Measurements from ENCODE around the gene CFH.
"Not testable (repeated sequence)": the region's sequence is repeated elsewhere in the genome, so short reads cannot be mapped to it uniquely, and the experiment has no call there.

CFH gene

DNA sequence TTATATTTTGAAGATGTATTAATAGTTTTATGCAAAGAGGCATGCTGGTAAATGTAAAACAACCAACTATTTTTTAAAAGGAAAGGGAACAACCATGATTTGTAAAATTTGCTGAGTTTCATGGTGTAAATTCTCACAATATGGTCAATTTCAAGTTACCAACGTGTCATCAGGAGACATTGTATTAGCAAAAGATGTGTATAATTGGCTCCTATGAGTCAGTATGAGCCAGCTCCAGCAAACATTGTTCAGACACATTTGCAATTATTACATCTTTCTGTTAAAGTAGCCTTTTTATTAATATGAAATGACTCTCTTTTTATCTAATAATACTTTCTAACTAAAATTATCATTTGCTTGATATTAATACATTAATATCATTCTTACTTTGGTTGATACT lies 15.3 kb downstream of the CFH start:
- DNase-seq (no peak), ATAC-seq (no peak)

DNA sequence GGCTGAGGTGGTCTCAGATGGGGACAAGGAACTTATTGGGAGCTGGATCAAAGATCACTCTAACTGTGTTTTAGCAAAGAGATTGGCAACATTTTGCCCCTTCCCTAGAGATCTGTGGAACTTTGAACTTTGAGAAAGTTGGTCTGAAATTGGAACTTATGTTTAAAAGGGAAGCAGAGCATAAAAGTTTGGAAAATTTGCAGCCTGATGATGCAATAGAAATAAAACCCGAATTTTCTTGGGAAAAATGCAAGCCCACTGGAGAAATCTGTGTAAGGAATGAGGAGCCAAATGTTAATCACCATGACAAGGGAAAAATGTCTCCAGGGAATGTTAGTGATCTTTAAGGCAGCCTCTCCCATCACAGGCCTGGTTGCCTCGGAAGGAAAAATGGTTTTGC lies 17.2 kb downstream of the CFH start:
- ATAC-seq, result no peak
- DNase-seq, result no peak

DNA sequence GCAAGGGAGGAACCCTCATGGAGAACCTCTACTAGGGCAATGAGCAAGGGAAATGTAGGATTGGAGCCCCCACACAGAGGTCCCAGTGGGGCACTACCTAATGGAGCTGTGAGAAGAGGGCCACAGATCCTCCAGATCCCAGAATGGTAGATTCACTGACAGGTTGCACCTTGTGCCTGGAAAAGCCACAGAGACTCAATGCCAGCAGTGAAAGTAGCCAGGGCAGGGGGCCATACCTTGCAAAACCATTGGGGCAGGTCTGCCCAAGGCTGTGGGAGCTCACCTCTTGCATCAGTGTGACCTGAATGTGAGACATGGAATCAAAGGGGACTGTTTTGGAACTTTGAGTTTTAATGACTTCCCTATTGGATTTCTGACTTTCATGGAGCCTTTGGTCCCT lies 17.9 kb downstream of the CFH start:
- ATAC-seq, result no peak
- DNase-seq, result no peak

DNA sequence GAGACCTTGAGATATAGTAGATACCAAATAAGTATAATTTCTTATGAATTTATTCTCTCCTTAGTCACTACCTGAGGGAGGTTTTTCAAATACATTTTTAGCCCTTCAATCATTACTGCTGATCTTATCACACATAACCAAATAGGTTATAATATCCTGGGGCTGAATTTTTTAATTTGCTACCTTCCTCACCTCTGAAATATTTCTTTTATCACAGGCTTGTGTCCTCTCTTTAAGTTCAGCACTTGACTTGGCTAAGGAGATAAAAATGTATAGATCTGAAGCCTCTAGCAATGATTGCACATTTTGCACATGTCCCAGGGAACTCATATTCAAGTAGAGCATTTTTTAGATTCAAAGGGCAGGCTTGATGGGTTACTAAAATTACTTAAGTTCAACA lies 23.1 kb downstream of the CFH start:
- no peak for DNase-seq
- ATAC-seq, result no peak

DNA sequence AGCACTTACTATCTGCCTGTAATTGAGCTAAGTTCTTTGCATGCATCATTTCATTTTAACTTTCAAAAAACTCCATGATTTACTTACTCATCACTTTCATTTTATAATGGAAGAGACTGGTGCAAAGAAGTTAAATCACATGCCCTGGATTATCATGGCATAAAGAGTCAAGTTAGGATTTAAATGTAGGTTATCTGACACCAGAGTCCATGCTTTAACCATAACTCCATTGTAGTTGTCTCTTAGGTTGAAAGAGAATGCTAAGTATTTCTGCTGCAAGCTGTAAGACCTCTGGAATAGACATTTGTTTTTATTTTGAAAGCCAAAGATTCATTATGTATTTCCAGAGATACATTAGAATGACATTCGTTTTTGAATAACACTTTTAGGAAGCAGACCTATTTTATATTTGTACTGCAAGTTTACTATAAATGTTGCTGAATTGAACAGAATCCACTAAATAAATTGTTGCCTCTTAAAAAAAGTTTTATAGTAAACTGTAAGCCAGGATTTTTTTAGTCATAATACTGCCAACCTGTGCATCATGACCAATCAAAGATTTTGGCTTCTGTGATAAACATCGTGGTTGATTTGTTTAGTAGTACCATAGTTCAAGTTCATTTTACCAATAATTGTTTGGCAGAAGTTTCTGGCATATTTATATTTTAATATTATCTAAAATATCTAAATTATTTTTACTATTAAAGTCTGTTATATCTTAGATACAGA lies 26.1 kb downstream of the CFH start:
- DNase-seq (no peak), ATAC-seq (no peak)

DNA sequence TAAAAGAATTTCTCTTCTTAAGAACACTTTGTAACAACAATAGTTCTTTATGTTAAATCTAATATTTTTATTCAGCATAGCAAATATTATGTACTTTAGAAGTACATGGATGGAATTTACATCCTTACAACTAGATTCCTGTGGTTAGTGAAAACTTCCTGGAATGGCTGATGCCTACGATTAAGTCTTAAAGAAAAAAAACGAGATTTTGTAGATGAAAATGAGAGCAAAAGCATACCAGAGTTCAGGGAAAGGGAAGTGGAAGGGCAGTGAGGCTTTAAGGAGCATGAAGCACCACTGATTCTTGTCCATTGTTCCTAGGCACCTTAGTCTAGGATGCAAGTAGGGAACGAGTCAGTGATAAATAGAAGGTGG lies 26.7 kb downstream of the CFH start:
- DNase-seq (no peak), ATAC-seq (no peak)

DNA sequence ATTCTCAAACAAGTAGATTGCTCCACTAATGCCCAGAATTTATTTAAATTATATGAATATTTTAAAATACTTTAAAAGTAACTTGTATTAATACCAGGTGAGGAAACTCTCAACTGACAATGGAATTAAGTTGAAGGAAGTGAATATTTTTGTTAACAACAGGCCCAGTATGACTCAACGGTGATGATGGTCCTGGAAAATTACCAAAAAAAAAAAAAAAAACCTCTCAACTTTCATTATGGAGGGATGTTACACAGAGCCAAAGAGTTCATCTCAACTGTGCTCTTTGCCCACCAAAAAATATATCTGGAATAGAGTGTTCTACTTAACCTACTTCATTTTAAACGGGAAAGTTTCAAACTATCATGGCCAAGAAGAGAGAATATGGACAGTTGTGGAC lies 28.3 kb downstream of the CFH start:
- no peak for ATAC-seq
- DNase-seq, result no peak

DNA sequence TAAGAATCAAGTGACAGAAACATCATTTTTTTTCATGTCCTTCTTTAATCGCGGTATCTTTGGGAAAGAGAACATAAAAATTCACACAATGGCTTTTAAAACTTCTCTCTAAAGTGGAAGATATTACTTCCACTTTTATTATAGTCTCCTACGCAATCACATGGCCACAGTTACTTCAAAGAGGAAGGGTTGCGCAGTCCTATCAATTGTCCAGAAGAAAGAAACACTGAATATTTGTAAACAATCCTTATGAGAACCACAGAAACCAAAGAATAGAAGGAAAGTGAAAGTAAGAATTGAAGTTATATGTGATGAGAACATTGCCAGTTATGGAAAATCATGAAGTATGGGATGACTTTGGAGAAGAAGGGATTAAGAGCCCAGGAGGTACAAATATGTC lies 32.6 kb downstream of the CFH start:
- ATAC-seq, result no peak
- no peak for DNase-seq

DNA sequence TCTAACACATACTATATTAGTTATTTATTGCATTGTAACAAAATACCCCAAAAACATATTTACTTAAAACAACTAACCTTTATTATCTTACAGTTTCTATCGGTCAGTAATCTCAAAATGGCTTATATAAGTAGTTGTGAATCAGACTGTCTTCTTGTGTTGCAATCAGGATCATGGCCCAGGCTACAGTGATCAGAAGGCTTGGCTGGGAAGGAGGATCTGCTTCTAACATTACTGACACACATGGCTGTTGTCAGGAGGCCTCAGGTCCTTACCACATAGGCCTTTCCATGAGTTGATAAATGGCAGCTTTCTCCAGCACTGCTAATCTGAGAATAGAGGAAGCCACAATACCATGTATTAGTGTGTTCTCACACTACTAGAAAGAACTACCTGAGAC lies 33.7 kb downstream of the CFH start:
- no peak for ATAC-seq

DNA sequence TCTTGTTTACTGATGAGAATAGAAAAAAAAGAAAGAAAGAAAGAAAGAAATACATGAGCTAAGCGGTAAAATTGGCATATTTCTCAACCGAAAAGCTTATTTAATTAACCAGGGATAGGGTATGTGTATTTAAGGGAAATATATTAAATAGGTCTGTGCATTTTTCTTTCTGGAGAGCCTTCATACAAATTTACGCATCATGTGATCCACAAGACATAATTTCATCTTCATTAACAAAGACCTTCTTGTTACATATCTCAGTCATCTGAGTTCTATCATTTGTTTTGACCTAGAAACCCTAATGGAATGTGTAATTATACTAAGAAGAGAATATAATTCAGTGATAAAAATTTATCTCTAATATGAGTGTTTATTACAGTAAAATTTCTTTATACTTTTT lies 37.2 kb downstream of the CFH start:
- ATAC-seq (no peak), DNase-seq (no peak)

More for the DNA sequence above, 33.7 kb downstream of the CFH start:
- no peak for DNase-seq

DNA sequence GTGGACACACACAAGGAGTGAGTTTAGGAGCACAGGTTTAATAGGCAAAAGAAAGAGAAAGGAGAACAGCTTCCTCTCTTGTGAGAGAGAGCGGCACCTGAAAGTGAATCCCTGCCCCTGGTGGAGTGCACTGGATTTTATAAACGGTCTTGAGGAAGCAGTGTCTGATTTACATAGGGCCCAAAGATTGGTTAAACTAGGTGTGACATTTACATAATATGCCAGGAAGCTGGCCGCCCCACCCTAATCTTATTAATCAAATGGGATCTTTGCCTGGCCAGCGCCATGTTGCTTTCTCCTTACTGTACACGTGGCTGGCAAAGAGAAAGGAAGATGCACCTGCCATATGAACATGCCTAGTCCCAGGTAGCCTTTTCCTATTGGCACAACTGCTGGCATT lies 38.7 kb downstream of the CFH start:
- DNase-seq (no peak), ATAC-seq (no peak)

DNA sequence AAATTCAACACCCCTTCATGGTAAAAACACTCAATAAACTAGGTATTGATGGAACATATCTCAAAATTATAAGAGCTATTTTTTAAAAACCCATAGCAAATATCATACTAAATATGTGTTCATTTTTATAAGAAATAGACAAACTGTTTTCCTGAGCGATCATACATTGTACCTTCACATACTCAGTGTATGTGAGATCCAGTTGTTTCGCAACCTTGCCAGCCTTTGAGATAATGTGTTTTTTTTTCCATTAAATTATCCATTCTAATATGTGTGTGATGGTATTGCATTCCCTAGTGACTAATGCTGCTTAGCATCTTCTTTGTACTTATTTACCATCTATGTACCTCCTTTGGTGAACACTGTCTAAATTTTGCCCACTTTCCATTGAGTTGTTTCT lies 47.1 kb downstream of the CFH start:
- no peak for DNase-seq
- no peak for ATAC-seq

DNA sequence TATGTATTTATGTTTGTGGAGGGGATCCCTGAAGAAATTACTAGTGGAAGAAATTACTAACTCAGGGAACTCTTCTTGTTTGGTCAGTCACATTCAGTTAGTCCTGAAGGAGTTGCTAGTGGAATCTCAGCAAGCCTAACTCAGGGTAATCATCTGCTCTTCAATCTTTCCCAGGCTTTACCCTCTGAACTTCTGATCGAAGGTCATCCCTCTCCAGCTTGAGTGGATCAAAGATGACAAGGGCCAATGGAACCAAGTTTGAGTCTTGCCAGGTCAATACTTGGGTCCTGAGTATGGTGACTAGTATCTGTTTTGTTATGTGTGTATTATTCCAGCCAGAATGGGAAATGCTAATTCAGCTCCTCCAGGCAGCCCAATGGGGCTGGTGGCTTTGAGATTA lies 49.3 kb downstream of the CFH start:
- DNase-seq (no peak), ATAC-seq (no peak)

DNA sequence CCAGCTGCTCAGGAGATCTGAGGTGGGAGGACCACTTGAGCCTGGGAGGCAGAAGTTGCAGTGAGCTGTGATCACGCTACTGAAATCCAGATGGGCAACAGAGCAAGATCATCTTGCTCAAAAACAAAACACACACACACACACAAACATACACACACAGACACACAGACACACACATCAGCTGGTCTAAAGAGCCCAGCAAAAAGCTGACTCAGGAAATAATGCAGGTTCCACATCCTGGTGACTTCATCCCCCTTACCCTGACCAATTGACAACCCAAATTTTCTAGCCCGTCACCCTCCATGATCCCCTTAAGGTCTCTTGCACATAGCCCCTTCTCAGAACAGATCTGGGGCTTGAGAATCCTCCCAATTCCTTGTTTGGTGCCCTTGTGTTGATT lies 58.0 kb downstream of the CFH start:
- DNase-seq, ATAC-seq: not testable (repeated sequence)

DNA sequence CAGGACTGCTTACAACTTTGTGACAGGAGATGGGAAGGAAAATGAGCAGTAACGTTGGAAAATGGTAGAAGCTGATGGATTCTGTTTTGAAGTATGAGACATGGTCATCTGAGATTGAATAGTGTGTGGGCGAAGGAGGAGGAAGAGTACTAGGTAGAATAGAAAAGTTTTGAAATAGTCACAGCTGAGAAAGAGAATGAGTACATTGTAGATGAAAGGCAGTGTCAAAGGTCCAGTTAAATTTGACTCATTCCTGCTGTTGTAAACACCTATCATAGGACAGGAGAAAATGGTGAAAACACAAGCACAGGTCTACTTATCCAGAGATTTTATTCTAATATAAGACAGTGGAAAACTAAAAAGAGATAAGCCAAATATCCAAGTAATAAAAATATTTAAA lies 66.0 kb downstream of the CFH start:
- ATAC-seq, result no peak
- DNase-seq, result no peak

DNA sequence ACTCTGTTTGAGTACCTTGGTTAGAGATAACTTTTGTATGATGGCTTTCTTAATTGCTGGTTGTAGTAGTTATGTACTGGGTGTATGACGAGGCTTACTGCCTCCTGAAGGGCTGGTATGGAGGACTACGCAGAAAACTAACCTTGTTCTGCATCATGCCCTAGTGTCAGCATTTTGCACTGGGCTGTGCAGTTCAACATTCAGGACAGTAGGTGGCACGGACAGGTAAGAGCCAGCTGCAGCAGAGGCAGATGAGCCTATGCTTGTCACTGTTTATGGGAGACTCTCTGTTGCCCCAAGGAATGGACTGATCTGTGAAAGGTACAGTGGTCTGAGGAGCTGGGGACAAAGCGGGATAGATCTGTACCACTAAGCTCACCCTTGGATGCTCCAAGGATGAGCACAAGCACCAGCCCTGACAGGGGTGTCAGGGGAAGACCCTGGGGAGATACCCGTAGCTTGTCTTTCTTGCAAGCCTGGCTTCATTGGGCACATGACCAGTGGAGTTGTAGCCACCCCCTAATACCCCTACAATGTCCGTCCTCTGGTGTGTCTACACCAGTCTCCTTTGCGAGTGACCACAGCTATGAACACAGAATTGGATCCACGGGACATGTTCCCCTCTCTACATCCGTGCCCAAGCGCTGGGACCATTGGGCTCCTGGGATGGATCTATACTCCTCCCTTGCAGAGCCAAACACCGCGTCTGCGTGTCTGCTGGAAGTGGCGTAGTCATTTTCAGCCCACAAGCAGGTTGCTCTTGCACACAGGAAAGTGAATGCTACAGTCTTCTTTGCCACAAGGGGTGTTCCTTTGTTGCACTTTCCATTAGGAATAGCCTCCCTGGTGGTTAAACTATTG lies 71.7 kb downstream of the CFH start:
- peak; percentile 42 for DNase-seq
- ATAC-seq, result no peak

DNA sequence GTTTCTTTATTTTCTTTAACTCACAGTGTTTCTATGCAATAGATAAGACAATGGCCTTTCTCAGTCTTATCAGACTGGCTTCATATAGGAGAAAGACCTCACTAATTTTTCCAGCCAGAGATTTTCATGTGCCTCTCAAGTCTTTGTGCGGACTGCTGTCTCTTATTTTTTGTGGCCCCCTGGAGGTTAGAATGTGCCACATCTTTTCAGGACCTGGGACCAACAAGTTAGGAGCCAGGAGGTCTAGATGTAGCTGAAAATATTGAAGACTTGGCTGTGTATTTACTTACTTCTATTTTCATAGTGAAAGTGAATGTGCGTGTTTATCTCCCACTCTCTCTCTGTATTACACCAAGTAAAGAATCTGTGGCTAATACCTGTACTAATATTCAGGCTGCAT lies 80.7 kb downstream of the CFH start:
- DNase-seq (no peak), ATAC-seq (no peak)

DNA sequence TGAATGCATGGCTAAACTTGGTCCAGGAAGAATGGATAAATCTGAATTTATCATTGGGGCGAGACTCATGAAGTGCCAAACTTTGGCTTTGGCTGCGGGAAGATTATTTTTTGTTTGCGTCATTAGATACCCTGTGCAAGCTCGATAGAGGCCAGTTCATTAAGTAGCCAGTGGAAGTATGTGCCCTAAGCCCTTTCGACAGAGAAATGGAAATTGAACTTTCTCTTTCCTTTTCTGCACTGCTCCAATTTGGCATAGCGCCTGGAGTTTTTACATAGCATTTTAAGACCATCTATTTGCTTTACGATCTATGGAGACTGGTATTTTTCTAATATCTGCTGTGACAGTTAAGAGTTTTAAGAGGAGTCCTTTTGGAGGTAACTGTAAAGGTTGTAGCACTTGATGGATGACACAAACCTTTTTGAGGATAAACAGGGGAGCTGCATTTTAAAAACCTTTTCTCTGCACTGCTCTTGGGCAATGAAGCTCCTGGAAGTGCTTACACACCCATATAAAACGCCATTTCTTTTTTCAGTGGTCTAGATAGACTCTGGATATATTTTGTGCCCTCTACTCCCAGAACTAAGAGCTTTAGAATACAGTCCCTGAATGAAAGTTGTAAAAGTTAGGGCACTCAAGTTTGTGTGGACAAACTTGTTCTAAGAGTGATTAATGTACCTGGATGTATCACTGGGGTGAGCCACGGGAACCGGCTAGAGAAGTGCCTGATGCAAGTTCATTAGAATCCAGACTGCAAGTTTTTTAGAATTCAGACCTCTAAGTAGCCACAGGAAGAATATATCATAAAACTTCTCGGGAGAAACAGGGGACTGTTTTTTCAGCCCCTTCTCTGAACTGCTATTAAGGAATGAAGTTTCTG lies 81.5 kb downstream of the CFH start:
- DNase-seq, result no peak

DNA sequence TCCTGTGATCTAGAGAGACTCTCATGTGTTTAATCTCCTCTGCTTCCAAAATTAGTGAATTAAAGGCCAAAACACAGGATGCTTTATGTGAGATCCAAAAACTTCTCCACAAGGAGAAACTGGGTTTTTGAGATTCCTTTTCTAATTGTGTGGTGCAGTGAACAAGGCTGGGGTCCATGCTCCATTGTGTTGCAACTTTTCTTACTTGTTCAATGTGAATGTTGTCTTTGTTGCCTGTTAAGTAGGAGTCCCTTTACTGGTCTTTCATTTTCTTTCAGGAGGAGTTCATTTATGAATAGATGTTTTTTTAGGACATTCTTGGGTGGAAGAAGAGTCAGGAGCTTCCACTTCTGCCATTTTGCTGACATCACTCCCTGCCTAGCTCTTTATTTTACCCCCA lies 82.2 kb downstream of the CFH start:
- ATAC-seq (no peak), DNase-seq (no peak)

More for the DNA sequence above, 81.5 kb downstream of the CFH start:
- no peak for ATAC-seq

DNA sequence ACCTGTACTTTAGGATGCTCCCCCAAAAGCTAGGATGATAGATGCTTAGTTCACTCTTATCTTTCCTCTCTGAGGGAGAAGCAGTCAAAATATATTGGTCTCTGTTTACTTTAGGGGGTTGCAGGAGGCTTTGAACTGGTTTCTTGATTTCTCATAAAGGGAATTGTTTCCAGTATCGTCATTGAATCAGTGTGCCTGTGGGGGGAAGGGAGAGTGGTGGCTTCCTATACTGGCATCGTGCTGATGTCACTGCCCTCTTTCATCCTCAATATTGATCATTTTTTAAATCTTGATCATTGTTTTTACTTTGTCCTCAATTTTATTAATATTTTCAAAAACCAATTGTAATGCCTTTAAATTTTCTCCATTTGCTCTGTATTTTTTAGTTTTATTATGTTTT lies 82.6 kb downstream of the CFH start:
- ATAC-seq (no peak), DNase-seq (no peak)

DNA sequence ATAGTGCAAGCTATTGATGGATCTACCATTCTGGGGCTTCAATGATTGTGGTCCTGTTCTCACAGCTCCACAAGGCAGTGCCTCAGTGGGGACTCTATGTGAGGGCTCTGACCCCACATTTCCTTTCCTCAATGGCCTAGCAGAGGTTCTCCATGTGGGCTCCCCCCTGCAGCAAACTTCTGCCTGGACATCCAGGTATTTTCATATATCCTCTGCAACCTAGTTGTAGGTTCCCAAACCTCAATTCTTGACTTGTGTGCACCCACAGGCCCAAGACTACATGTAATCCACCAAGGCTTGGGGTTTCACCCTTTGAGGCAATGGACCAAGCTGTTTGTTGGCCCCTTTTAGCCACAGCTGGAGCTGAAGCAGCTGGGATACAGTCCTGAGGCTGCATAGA lies 86.9 kb downstream of the CFH start:
- no peak for ATAC-seq
- DNase-seq, result no peak

DNA sequence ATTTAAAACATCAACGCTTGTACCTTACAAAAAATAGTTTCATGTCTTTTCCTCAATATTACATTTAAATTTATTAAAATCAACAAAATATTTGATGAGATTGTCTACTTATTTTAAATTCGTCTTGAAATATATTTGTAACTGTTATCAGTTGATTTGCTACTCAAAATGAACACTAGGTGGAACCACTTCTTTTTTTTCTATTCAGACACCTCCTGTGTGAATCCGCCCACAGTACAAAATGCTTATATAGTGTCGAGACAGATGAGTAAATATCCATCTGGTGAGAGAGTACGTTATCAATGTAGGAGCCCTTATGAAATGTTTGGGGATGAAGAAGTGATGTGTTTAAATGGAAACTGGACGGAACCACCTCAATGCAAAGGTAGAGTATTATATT lies 91.4 kb downstream of the CFH start:
- ATAC-seq, DNase-seq: not testable (repeated sequence)

Data from stimulated activated naive CD8-positive, alpha-beta T cell treated with anti-CD3 and anti-CD28 coated beads, Interleukin-15, Interleukin-2, amounts not matched to agents 100 U/mL and 50 U/mL, for 24 hours (primary cell).